NOMO-1 treated with DMSO at 0.1 percent for 48 hours (cell line): ENCODE measurements around the gene LARP1B.
"Not testable (repeated sequence)": the region's sequence is repeated elsewhere in the genome, so short reads cannot be mapped to it uniquely, and the experiment has no call there.

Source experiments
- DNase-seq: peaks from one replicate; lab custom pipeline; 2025; ENCODE audit not compliant: unreplicated experiment; lab: John Stamatoyannopoulos, UW

The LARP1B gene

GRCh38 chr4:128220286-128221235 lies 159.4 kb downstream of the LARP1B start:
- peak; percentile 61 for DNase-seq

- no peak for DNase-seq
Observed at GRCh38 chr4:128221586-128221985, 160.5 kb downstream of the LARP1B start.

GRCh38 chr4:128225148-128225547 lies 164.0 kb downstream of the LARP1B start:
- DNase-seq: no peak

GRCh38 chr4:128227991-128228571 lies 167.0 kb downstream of the LARP1B start:
- DNase-seq: no peak

GRCh38 chr4:128228845-128229795 lies 168.0 kb downstream of the LARP1B start:
- DNase-seq: no peak

- DNase-seq: no peak
Observed at GRCh38 chr4:128232719-128233118, 171.6 kb downstream of the LARP1B start.

DNA sequence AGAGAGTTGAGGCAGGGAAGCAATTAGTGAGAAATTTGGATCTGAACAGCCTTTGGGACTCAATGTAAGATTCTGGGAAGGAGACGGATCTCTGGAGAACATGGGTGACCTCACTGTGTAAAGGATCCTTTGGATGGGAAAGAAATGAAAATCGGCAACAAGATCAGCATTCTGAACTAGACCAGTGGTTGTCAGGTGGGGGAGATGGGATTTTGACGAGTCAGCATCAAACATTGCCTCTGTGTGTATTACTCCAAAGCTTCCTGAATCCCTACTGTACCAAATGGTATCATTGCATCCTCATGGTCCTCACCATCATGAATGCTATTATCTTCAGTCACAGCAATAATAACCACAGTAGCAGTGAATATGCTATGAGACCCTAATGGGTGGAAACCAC lies 173.7 kb downstream of the LARP1B start:
- DNase-seq: no peak

DNA sequence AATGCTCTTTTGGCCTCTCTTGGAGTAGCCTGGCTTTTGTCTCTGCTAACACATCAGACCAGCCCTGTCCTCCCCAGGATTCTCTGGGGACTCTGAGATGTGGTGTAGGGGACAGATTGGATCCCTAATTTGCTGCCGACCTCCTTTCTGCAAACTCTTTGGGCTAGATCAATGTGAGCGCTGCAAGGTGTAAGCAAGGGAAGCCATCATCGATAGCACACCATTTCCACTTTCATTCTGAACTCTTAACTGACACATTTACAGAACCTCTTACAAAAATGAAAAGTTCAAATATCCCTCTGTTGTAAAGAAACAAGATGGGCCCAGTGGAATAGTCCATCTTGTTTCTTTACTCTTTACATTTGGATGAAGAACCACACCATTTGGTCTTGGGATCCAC lies 179.9 kb downstream of the LARP1B start:
- DNase-seq: no peak

GRCh38 chr4:128241425-128241913 lies 180.4 kb downstream of the LARP1B start:
- DNase-seq: no peak

GRCh38 chr4:128241981-128242380 lies 180.9 kb downstream of the LARP1B start:
- DNase-seq: no peak

- DNase-seq: no peak
Observed at GRCh38 chr4:128242601-128243000, 181.5 kb downstream of the LARP1B start.

GRCh38 chr4:128244379-128244778 lies 183.3 kb downstream of the LARP1B start:
- no peak for DNase-seq

- DNase-seq: not testable (repeated sequence)
Observed at GRCh38 chr4:128245391-128245790, 184.3 kb downstream of the LARP1B start.

GRCh38 chr4:128247906-128248305 lies 186.8 kb downstream of the LARP1B start:
- no peak for DNase-seq

DNA sequence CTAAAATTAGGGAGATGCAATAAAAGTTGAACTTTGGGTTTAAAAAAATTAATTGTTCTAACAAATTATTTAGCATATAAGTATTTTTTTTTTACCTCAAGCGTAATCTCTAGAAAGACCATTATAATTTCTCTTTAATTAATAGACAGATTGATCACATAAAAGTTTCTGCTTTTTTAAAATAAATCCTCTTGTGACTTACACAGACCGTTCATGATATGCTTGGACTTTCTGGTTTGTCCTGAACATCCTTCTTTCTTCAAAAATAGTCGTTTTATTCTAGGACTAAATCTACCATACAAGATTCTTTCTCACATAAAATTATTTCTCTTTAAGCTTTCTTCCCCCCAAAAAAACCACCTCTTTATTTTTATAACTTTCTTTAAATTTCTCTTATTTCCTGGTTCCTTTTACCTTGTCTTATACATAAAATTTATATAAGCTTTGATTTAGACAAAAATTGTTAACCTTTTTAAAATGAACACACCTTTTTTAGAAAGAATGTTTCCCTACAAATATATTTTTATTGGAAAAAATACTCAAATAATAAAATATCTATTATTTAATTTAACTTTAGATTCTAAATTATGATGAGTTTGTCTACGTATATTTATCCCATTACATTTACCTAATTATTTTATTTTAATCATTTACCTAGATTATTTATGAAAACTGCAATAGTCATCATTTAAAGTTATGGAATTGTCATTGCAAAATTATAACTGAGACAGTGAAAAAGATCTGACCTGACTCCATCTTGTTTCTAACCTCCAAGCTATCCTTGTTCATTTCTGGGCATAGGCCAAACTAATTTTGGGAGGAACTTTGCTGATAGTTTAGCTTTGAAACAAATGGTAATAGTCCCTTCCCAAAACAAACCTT lies 188.9 kb downstream of the LARP1B start:
- no peak for DNase-seq

DNA sequence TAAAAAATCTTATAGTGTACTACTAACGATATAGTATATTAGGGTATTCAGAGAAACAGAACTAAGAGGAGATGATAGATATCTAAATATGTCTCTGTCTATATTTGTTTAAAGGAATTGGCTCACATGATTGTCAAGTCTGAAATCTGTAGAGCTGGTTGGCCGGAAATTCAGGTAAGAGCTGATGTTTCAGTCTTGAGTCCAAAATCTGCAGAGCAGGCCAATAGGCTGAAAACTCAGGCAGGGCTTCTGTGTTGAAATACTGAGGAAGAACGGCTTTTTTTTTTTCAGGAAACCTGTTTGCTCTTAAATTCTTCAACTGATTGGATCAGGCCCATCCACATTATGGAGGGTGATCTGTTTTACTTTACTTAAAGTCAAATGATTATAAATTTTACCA lies 194.8 kb downstream of the LARP1B start:
- no peak for DNase-seq

DNA sequence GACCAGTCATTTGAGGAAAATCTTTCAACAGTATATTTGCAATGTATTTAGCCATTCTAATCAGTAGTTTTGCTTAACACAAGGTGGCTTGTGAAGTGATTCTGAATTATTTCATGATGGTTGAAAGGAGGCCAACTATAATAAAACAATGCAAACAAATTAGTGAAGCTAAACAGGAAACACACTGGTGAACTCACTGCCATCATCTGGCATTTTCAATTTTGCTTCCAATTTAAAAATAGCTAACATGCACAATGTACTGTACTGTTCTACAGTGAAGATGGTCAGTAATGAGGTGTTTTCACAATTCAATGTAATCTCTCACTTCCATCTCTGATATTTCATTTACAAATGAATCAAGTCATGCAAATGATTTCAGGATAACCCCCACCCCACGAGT lies 195.4 kb downstream of the LARP1B start:
- DNase-seq: no peak

GRCh38 chr4:128258166-128258565 lies 197.1 kb downstream of the LARP1B start:
- DNase-seq: not testable (repeated sequence)

- DNase-seq: not testable (repeated sequence)
Observed at GRCh38 chr4:128259889-128260288, 198.8 kb downstream of the LARP1B start.
